Spleen (tissue), 11 donors: ENCODE data around the gene EFNA5. TPM values are rescaled to one million over a fixed set of nuclear protein-coding genes. Genes with fewer than 3 reads are reported as not detected.

Source experiments
- DNase-seq: peaks from one replicate; pipeline ENCODE4 v3.0.0-alpha.2; 2020
- H3K27ac ChIP-seq, 8 donors: fragments of 200-600 bp; sonication (generic) in 7 of 8; 1 replicate in 4 of 8; 2 replicates in 4 of 8; pipeline versions ENCODE4 v1.5.0 to v1.8.0; 2016 to 2021; ENCODE audit warnings: inconsistent platforms in 4 of 8, mild to moderate bottlenecking in 4 of 8, moderate library complexity in 1 of 8
- H3K27me3 ChIP-seq, 7 donors: fragments of 200-600 bp; sonication (generic) in 6 of 7; replicated peaks in 1 of 7; 1 replicate in 4 of 7; 2 replicates in 3 of 7; pipeline versions ENCODE4 v1.5.0 to v1.8.0; 2016 to 2021; ENCODE audit warnings: inconsistent platforms in 3 of 7, mild to moderate bottlenecking in 1 of 7
- H3K36me3 ChIP-seq, 6 donors: fragments of 200-600 bp; sonication (generic) in 5 of 6; 1 replicate in 4 of 6; 2 replicates in 2 of 6; pipeline versions ENCODE4 v1.5.0 to v1.8.0; 2016 to 2021; ENCODE audit warnings: inconsistent platforms in 2 of 6
- H3K4me1 ChIP-seq, 6 donors: fragments of 200-600 bp; sonication (generic) in 5 of 6; 1 replicate in 3 of 6; 2 replicates in 3 of 6; pipeline versions ENCODE4 v1.5.0 to v1.8.0; 2016 to 2021; ENCODE audit warnings: inconsistent platforms in 3 of 6
- H3K4me3 ChIP-seq, 8 donors: fragments of 200-600 bp; sonication (generic) in 7 of 8; 1 replicate in 4 of 8; 2 replicates in 4 of 8; pipeline versions ENCODE4 v1.5.0 to v1.8.0; 2016 to 2021; ENCODE audit warnings: inconsistent platforms in 4 of 8, mild to moderate bottlenecking in 4 of 8, moderate library complexity in 2 of 8
- H3K9me3 ChIP-seq, 8 donors: fragments of 200-600 bp; sonication (generic) in 7 of 8; 1 replicate in 4 of 8; 2 replicates in 4 of 8; pipeline versions ENCODE4 v1.5.0 to v1.8.0; 2016 to 2021; ENCODE audit warnings: inconsistent platforms in 4 of 8
- POLR2A ChIP-seq, 3 donors: fragments of 450-650 bp; IDR thresholded peaks; one replicate each; pipeline ENCODE4 v1.5.1; 2017; ENCODE audit warnings: antibody characterized with exemption in 3 of 3, mild to moderate bottlenecking in 1 of 3
- POLR2AphosphoS5 ChIP-seq, 3 donors: sonication (generic); formaldehyde crosslinking; IDR thresholded peaks; one replicate each; pipeline ENCODE4 v1.5.1; 2017; ENCODE audit warnings: antibody characterized with exemption in 3 of 3
- WGBS, 5 donors: extraction: QIAGEN DNeasy Blood & Tissue Kit in 3 of 5; methylation state at CpG; one replicate each; pipeline versions ENCODE4 v1.1.5 to v1.1.7; 2013 to 2018; 5-methylcytosine and 5-hydroxymethylcytosine counted together
- intact Hi-C: fragments of 100-400 bp; cut with DNase I; formaldehyde crosslinking; loops from one replicate; pipeline ENCODE4 v1.15.0; 2023; ENCODE audit warnings: low total_unique reads
- polyA plus RNA-seq, 3 donors: library from polyadenylated mRNA; stranded (reverse); fragments of 200-250 nt; gene quantifications; one replicate each; pipeline ENCODE4 v1.2.1, GENCODE V29; 2013
- total RNA-seq, 7 donors: library from RNA; depleted of rRNA in 3 of 7; stranded (reverse); fragments of >200 nt in 3 of 7; fragmentation: NEBNext Ultra II Directional in 4 of 7; extraction: Animal tissue kit (Norgen Biotek cat#: 25700) in 4 of 7; gene quantifications; one replicate each; pipeline versions ENCODE4 v1.1.0 to v1.2.1, GENCODE V29; 2016 to 2021
- TF ChIP-seq, protein P1 (sequence below), 11 experiments: fragments of 200-600 bp in 7 of 11; fragments of 450-650 bp in 4 of 11; sonication (generic) in 4 of 11; IDR thresholded peaks in 8 of 11; conservative IDR thresholded peaks in 3 of 11; 1 replicate in 7 of 11; 2 replicates in 4 of 11; pipeline versions ENCODE4 v1.4.0 to v1.8.0; 2016 to 2021; ENCODE audit warnings: antibody characterized with exemption in 11 of 11, inconsistent platforms in 4 of 11, mild to moderate bottlenecking in 1 of 11
- donor health status: healthy with polysubstance abuse.
- donor health status: DM: no; HTN: no; CAD: no; lungs with moderate emphysema.
- donor health status: DM: no; HTN: no; CAD: no.
- donor health status: Bipolar disorder and iron deficiency.
- donor health status: healthy.
- donor health status: DM: no; HTN: no; CAD: no.
- donor health status: DM: yes; HTN: yes; CAD: no.

EFNA5 gene
- total and polyA plus RNA-seq, 10 donors, result 0.33 to 29.0 (median 12.2) TPM

DNA sequence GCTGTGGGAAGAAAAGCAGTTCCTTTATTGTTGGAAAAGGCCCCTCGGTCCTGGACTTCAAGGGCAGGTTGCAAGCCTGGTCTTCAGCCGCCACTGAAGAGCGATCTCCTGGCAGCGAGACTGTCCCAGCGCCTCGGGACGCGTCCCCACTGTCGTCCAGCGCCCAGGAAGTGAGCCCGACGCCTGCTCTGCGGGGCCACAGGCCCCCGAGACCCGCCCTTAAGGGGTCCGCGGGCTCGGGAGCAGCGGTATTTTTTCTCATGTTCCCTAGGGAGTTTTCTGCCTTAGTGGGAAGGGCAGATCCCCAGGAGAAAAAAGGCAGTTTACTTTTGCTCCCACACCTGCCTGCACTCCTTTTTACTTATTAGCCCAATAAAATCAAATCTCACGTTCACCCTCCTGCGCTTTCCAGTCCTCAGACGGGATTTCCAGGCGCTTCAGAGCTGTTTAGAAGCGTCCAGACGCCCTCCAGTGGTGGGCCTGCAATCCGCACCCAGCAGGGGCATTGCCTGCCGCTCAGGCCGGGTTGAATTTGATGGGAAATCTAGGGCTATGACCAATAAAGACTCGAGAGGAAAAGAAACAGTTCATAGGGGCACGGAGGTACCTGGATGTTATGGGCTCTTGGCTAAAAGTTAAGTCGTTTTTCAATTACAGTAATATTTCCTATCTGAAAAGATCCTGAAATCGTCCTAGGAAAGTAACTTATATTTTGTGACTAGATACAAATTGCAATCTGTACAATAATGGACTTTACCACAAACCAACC, 2.8 kb upstream of the EFNA5 start:
- WGBS, 5 donors, result 1 to 2% (median 2%) methylated on average over 24 to 32 of the region's 32 CpGs
- peak; percentile 90 for DNase-seq
- intact Hi-C loops, result no loop called here
- Histone ChIP-seq H3K9me3 (no peaks in the 10 kb centered on the region), H3K27ac (peak overlapping the region in 7 of 8 donors; percentile 10 to 75 (median 65)), H3K4me1 (peaks cover 17 to 49% (median 46%) of the 10 kb centered on the region in 6 donors), H3K4me3 (peak overlapping the region; percentile 15 to 74 (median 54)), H3K36me3 (no peaks in the 10 kb centered on the region), H3K27me3 (peaks cover 0 to 90% (median 46%) of the 10 kb centered on the region in 7 donors)
- TF ChIP-seq POLR2AphosphoS5 (IDR thresholded peaks at IDR 0.05), result peak in 1 of 3 donors; percentile 33
- TF ChIP-seq, protein P1, sequence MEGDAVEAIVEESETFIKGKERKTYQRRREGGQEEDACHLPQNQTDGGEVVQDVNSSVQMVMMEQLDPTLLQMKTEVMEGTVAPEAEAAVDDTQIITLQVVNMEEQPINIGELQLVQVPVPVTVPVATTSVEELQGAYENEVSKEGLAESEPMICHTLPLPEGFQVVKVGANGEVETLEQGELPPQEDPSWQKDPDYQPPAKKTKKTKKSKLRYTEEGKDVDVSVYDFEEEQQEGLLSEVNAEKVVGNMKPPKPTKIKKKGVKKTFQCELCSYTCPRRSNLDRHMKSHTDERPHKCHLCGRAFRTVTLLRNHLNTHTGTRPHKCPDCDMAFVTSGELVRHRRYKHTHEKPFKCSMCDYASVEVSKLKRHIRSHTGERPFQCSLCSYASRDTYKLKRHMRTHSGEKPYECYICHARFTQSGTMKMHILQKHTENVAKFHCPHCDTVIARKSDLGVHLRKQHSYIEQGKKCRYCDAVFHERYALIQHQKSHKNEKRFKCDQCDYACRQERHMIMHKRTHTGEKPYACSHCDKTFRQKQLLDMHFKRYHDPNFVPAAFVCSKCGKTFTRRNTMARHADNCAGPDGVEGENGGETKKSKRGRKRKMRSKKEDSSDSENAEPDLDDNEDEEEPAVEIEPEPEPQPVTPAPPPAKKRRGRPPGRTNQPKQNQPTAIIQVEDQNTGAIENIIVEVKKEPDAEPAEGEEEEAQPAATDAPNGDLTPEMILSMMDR (IDR thresholded peaks at IDR 0.05 in 8 of 11, conservative IDR thresholded peaks at IDR 0.05 in 3 of 11), result peak; percentile 67 to 96 (median 90)
- no peak for TF ChIP-seq POLR2A (IDR thresholded peaks at IDR 0.05)

DNA sequence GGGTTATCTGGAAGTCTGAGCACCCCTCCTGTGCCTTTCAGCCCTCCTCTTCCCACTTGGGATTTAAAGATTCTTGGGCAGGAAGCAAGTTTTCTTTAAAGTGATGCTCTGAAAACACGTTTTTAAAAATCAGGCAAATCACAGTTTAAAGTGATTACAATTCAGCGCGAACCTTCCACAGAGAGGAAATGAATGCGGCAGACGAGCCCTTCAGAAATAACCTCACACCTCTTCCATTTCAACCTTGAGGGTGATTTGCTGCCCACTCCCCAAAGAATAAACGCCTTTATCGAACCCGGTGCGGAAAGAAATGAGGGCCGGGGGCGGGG, 2.3 kb upstream of the EFNA5 start:
- H3K4me1 ChIP-seq, result peaks cover 17 to 49% (median 46%) of the 10 kb centered on the region in 6 donors
- H3K9me3 ChIP-seq, result no peaks in the 10 kb centered on the region
- no peak for DNase-seq
- H3K4me3 ChIP-seq, result peak overlapping the region; percentile 33 to 74 (median 54)
- 0 to 1% (median 0%) methylated on average over 11 of the region's 11 CpGs for WGBS, 5 donors
- intact Hi-C loops, result no loop called here
- TF ChIP-seq, protein P1 (IDR thresholded peaks at IDR 0.05 in 8 of 11, conservative IDR thresholded peaks at IDR 0.05 in 3 of 11), result no peak
- TF ChIP-seq POLR2AphosphoS5 (IDR thresholded peaks at IDR 0.05) (no peak), POLR2A (IDR thresholded peaks at IDR 0.05) (no peak)
- peak overlapping the region in 7 of 8 donors; percentile 10 to 75 (median 65) for H3K27ac ChIP-seq
- peaks cover 0 to 91% (median 49%) of the 10 kb centered on the region in 7 donors for H3K27me3 ChIP-seq
- no peaks in the 10 kb centered on the region for H3K36me3 ChIP-seq

DNA sequence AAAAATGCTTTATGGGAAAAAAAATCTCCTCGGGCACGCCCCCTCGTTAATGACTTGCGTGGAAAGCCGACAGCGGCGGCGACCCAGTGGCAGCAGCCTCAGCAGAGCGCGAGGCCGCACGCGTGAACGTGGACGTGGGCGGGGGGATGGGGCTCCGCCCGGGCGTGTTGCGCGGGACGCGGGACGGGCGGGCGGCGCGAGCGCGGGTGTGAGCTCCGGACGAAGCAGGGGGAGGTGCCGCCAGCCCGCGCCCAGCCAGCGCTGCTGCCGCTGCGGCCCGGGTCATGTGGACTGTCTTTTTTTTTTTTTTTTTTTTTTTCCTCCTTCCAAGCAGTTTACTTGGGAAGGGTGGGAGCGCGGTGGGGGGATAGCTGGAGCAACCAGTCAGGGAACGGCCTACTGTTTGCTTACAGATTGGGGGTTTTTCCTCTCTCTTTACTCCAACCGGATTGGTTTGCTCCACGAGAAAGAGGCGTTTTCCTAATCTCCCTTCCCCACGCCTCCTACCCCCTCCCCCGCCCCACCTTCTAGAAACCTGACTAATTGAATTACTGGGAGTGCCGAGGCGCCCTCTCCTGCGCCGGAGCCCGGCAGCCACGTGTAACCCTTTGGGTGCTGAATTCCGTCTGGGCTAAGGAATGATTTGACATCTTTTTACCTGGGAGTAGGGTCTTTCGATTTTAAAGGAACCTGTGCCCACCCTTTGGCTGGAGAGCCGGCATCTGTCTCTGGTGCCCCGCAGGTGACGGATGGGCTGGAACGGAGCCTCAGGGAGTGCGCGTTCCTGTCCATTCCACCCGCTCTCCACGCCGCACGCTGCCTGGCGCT, 1.7 kb upstream of the EFNA5 start:
- peaks cover 0 to 88% (median 49%) of the 10 kb centered on the region in 7 donors for H3K27me3 ChIP-seq
- peak; percentile 78 for DNase-seq
- H3K36me3 ChIP-seq, result no peaks in the 10 kb centered on the region
- H3K27ac ChIP-seq, result peak overlapping the region in 7 of 8 donors; percentile 59 to 75 (median 72)
- H3K9me3 ChIP-seq, result no peaks in the 10 kb centered on the region
- peaks cover 17 to 49% (median 46%) of the 10 kb centered on the region in 6 donors for H3K4me1 ChIP-seq
- TF ChIP-seq, protein P1 (IDR thresholded peaks at IDR 0.05 in 8 of 11, conservative IDR thresholded peaks at IDR 0.05 in 3 of 11), result no peak
- TF ChIP-seq POLR2AphosphoS5 (IDR thresholded peaks at IDR 0.05), result peak in 2 of 3 donors; percentile 39 to 54
- intact Hi-C loops, result no loop called here
- 2% methylated on average over 66 of the region's 66 CpGs for WGBS, 5 donors
- peak overlapping the region; percentile 33 to 74 (median 54) for H3K4me3 ChIP-seq
